Suppressor macrophage (primary cell): ENCODE measurements around the gene TCAIM.
"Not testable (repeated sequence)": the region's sequence is repeated elsewhere in the genome, so short reads cannot be mapped to it uniquely, and the experiment has no call there.

Experiments used
- DNase-seq, 4 experiments: peaks; one replicate each; pipeline ENCODE4 v3.0.0-alpha.2; 2020 to 2022

The TCAIM gene

DNA sequence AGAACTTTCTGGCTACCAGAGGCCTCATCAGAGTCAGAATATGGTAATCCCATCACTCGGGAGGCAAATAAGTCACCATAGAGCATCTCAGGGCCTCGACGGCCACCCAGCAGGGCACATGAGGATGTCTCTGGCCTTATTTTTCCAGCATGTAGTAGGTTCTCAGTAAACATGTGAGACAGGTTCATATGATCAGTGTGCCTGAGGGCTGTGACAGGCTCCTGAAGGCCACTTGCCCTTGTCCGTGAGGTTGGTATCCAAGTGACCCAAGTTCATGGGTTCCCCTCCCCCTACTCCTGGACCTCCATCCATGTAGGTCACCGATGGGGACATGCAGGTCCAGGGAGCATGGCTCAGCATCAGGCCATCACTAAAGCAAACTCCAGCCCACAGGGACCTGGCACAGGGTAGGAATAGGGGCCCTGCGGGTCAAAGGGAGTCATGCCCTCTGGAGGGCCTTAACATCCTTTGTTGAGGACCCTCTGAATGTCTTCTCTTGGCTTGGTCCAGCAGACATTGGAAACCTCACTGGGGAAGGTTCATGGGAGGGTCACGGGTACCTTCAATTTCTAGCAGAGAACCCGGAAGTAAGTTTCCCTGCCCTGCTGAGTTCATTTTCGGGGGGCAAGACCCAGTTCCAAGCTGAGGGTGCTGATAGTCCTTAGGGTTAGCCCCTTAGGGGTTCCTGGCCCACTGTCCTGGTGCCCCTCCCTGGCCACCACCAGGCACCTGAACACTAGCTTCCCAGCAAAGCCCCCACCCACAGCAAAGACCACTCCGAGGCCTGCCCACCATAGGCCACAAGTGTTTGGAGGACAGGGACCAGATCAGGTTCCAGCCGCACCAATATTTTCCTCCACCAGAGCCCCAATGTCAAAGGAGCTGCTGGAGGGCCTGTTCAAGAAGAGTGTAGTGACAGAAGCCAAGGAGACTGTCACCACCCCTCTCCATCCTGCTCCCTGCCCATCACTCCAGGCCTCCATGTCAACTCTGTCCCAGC, 77.8 kb downstream of the TCAIM start:
- DNase-seq = no peak

DNA sequence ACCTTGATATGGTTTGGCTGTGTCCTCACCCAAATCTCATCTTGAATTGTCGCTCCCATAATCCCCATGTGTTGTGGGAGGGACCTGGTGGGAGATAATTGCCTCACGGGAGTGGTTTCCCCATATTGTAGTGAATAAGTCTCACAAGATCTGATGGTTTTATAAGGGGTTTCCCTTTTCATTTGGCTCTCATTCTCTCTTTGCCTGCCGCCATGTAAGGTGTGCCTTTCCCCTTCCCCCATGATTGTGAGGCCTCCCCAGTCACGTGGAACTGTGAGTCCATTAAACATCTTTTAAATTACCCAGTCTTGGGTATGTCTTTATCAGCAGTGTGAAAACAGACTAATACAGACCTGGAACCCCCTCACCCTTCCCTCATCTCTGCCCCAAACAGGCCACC, 79.6 kb downstream of the TCAIM start:
- not testable (repeated sequence) for DNase-seq

DNA sequence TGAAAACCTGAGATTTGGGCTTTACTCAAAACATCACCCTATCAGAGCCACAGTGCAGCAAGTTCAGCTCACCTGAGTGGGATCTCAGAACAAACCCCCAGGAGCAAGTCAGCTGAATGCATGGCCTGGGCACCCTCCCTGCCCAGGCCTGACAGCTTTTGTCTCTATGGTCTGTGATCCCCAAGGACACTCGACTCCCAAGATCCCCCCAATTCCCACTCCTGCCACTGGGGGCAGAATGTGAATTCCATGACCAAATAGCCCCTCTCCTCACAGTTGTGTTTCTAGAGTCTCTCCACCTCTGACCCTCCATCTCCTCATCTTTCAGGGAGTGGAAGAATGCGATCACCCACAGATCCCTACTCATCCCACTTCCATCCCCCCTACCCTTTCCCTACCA, 80.0 kb downstream of the TCAIM start:
- peak in 2 of 4 experiments; percentile 4 to 9 for DNase-seq

DNA sequence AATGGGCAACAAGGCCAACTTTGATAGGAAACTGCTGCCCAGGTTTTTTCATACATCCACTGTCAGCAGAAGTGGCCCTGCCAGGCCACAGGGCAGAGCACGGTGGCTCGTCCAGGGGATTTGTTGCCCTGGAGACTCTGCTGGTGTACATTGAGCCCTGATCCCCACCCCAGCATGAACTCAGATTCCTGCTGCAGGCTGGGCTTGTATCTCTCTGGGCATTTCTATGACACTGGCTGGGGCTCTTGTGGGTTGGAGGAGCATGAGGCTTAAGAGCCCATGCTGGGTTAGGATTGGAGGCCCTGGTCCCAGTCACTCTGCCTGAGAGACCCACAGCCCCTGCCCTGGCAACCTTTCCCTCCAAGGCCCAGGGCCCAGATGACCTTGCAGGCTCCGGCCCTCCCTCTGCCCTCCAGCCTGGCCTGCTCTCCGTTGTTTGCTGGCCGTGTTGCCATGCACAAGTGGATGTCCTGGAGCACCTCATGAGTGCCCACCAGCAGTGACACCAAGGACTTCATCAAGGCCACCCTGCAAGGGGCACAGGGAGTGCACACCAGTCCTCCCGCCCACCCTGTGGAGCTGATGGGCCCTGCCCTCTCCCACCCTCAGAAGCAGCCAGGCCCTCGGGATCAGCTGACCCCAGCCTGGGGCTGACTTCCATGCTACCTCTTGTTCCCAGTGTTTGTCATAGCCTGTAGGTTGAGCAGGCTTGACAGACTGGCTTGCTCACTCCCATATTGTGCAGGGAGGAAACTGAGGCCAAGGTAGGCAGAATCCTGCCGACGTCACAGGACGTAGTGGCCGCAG, 80.8 kb downstream of the TCAIM start:
- DNase-seq = no peak

DNA sequence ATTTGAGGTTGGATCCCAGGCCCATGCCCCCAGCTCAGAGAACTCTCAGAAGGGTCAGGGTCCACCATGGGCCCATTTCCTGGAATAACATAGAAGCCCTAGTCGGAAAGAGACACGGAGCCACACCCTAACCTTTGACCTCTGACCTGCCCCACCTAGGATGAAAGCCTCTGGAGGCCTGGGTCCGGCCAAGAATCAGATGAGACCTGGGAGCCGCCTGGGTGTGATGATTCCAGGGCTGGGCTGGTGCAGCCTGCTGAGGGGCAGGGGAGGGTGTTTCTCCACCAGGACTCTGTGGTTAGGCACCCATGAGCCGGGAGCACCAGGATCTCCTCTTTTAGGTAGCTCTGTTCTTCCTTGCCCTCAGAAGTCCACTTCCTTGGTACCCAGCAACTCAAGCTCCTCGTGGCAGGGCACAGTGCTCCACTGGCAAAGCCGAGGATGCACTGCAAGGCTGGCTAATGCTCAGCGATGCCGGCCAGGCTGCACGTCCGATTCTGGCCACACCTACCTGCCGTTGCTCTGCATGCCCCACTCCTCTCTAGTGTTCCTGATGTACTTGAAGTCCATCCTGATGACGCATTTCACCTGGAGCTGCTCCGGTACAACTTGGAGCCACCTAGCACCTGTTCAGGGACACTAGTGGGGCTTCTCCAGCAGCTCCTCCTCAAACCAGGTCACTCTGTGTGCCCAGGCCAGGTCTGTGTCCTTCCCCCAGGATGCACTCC, 81.5 kb downstream of the TCAIM start:
- DNase-seq = no peak

DNA sequence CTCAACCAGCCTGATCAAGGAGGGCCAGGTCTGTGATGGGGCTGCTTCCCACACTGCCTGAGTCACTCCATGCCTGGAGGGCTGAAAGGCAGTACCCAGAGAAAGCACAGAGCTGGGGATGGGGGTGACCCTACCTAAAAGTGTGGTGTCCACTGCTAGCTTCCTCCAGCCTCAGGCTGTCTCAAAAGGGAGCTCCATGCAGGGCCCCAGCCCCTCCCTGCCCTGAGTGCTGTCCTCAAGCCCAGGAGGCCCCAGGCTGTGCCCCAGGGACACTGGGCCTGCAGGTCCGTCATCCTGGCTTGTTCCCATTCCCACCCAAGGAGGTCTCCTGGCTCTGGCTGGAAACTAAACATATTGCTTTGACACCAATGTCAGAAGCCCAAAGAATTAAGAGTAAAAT, 82.1 kb downstream of the TCAIM start:
- no peak for DNase-seq

DNA sequence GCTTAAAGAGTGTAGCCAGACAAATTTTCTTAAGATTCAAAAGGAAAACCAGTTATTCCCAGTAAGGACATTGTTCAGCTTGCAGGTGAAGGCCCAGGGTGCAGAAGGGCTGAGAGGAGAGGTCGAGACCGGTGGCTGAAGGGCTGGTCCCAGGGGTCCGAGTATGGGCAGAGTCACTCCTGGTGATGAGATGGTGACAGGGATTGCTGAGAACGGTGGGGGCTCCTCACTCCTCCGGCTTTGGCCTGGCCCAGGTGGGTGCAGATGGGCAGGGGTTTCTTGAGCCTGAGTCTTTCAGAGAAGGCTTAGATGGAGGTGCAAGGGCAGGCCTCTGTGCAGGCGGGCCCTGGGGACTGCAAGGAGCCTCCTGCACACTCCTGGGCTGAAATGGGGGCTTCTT, 82.7 kb downstream of the TCAIM start:
- DNase-seq = no peak

DNA sequence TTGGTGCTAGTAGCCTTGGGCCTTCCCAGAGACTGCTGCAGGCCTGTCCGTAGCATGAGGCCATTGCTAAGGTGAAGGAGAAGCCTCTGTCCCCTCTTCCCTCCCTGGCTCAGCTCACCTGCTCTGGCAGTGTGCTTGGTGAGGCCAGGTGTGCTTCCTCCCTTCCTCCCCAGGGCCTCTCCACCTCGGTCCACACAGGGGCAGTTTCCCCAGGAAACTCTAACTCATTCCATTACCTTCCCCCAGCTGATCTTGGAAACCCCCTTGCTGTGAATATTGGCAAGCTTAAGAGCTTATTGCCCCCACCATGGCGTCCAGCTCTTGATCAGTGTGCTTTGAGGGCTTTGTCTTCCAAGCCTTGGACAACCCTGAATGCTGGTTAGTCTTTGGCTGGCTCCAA, 86.2 kb downstream of the TCAIM start:
- DNase-seq = no peak

DNA sequence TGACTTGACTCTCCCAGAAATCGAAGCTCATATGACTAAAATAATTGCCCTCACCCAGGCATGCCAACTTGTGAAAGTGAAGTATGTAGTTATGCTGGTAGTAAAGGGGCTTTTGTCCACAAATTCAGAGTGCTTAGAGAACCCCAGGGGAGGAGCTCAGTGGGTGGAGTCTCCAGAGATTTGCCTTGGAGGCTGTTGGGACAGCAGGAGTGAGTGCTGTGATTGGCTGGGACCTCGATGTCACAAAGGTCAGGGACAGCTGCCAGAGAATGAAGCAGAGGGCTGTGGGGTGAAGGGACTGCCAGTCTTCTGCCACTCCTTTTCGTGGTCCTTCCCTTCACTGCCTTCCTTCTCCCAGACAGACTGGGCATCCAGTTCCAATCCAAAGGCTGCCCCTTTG, 89.1 kb downstream of the TCAIM start:
- DNase-seq = no peak

DNA sequence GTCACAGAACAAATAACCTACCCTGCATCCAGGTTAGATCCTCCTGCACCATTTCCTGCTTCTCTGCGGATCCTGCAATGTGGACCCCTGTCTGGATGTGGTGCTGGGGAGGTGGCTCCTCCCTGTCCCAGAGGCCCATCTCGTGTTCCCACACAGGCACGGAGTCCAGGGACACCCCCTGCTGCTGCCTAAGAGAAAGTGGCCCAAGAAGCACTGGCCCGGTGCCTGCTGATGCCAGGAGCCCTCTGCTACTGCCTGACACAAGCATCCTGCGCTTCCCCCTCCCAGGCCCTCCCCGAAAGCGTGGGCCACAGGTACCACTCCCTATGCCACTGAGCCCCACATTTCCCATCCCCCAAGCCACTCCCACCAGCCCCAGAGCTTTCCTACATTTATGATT, 90.3 kb downstream of the TCAIM start:
- DNase-seq = no peak

DNA sequence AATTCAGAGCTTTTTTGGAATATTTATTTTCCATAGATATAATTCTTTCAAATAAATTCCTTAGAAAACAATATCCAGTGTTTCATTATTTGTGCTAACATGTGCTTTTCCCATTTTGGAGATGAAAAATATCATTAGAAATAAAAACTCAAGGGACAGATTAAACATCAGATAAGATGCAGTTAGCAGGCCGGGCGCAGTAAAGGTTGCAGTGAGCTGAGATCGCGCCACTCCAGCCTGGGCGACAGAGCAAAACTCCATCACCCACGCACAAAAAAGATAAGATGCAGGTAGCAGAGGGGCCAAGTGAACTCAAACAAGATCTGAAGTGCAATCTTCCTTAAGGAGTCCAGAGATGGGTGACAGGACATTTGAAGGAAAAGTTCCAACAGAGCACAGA, 90.9 kb downstream of the TCAIM start:
- DNase-seq = no peak

DNA sequence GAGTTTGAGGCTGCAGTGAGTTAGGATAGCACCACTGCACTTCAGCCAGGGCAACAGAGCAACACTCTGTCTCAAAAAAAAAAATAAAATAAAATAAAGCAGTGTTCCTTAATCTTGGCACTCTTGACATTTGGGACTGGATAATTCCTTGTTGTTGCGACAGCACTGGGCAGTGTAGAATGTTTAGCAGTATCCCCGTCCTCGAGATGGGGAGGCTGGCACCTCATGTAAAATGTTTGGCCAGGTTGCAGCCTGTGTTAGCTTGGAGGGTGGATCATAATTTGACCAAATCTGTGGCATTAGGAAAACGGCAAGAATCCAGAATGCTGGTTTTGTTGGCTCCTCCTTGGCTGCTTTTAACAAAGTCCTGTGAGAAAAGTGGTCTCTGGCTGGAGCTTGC, 91.9 kb downstream of the TCAIM start:
- DNase-seq = no peak

DNA sequence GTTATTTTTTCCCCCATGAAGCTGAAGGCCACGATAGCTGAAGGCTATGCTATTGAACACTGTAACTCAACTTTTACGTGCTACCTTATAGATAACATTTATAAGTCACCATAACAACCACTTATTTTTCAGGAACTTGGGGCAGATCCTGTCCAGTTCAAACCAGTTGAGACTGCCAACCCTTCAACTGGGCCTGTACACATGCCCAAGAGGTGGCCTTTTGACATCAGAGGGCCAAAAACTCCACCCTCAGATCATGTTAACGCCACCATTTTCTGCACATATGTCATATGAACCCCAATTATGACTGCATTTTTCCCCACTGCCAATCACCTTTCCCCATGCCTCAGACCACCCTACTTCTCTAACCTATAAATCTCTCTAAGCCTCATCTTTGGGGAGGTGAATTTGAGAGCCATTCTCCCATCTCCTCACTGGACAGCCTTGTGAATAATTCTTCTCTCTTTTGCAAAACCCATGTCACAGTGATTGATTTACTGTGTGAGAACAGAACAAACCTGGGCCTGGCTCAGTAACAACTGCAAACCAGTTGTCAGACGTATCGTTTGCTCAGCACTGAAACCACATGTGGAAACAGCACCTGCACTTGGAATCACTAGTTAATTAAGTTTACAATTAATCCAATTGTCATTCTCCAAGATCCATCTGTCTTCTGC, 96.4 kb downstream of the TCAIM start:
- DNase-seq = no peak

DNA sequence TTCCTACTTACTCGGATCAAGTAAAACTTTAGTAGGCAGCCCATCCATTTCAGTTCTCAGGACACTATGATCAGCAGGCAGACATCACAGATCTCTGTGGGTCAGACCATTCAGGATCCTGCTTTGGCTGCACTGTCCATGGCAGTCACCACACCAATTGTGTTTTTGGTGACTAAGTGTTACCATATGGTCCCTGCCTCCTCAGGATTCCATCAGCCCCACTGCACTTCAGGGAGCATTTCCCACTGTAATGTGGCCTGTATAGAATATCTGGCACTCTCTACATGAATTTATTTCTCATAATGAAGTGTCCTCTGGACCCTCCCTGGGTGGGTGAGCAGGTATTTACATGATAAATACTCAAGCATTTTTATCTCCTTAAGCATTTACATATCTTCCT, 97.6 kb downstream of the TCAIM start:
- DNase-seq = no peak

DNA sequence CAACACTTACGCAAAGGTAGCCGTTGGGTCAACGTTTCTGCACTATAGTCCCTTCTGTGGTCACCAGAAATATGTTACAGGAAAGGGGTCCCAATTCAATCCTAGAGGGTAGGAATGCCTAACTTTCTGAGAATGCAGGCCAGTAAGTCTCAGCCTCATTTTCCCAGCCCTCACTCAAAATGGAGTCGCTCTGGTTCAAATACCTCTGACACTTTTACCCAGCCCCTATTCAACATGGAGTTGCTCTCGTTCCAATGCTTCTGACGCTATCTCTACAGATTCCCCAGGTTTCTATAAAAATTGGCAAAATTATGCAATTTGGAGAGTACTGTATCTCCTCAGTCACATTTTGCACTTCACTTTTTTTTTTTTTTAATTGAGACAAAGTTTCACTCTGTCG, 99.2 kb downstream of the TCAIM start:
- DNase-seq = no peak

DNA sequence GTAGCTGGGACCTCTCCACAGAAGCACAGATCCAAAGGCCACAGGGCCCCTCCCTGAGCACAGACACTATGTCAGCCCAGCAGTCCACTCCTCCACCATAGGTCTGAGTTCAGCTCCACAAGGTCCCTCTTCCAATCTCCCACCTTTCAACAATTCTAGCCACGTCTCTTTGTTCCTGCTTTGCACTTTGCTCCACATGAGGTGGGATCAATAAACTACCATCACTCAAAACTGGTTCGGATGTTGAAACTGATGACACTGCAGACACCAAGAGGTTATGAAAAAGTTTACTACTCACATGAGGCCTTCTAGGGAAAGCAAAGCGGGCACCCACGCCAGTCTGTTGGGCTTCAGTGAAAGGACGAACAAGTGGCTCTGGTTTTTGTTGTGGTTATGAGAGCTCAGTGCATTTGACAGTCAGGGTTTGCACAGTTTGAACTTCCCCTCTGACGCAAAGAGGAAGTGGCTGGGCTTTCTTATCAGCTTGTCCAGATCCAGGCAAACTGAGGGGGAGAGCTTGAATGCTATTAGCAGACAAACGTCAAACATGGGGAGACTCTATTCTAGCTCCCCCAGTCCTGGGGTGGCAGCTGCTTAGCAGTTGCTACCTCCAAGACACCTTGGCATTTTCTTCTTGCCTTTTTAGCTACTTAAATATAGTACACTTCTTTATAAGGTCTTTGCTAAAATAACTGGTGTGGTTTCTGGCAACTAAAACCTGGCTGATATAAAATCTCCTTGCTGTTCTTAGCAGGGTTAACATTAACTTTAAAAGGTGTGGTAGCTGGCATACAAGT, 101.1 kb downstream of the TCAIM start:
- peak; percentile 94 to 98 (median 96) for DNase-seq

DNA sequence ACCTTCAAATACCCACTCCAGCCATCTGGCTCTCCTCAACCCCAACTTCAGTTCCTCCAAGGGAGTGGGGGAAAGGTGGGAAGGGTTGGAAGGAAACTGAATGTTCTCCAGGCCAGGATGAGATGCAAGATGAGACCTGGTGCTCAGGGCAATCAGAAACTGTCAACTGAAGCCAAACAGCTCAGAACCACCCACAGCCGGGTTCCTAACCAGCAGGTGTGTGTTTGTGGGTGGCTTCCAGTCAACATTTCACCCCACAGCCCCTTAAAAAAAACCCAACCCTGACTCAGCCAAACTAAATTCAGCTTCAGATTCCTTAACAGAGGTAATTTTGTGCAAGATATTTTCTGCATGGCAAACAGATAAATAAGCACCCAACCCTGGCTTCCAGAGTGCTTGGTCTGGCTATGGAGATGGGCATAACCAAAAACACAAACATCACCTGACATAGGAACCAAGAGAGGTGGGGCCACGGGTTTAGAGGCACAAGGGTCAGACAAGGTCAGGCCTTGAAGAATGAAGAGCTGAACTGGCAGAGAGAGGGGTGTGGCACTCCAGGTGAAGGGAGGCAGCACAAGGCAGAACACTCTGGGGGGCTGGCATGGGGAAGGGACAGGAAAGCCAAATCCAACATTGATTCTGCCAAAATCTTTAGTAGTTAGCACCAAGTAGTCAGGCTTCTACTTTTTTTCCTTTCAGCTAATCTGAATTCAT, 104.2 kb downstream of the TCAIM start:
- no peak for DNase-seq

DNA sequence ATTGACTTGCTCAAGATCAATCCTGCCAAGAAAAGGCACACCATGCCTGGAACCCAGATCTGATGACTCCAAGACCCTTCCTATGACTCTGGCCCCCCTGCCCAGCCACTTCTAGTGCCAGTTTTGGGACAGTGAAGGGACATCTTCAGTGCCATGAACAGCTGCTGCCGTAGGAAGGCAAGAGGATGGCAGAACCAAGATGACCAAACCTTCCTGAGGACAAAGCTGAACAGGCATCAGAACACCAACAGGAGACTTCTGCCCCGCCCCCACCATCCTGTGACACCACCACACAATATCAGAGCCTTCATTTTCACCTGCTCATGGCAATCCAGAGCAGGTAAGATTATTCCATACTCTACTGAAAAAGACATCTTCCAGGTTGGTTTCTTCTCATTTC, 105.9 kb downstream of the TCAIM start:
- no peak for DNase-seq

DNA sequence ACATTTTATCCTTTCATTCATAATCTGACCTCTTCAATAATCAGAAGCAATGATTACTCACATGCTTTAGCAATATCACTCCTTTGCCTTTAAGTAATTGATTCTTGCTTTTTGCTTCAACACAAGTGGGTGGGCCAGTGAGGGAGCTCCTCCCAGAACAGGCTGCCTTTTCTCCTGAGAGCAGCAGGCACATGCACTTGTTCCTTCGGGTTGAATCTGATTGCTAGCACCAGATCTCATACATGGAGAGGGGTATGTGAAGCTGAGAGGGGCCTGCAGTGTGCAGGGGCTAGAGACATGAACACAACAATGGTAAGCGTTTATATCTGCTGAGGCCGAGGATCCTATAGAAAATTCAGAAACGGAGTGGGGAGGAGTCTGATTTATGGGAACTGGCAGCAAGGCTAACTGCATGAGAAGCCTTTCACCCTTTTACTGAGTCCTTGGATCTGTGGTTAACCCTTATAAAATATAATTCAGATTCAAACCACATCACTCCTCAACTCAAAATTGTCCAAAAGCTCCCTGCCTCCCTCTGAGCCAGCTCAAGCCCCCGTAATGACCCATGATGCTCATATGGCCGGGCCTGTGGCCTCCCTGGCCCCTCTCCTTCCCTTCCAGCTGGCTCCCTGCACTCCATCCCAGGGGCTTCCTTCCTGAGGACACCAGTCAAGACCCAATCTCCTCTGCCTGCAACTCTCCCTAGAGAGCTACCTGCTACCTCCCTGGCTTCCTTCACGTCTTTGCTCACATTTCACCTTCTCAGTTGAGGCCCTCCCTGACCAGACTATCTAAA, 106.5 kb downstream of the TCAIM start:
- DNase-seq = no peak

DNA sequence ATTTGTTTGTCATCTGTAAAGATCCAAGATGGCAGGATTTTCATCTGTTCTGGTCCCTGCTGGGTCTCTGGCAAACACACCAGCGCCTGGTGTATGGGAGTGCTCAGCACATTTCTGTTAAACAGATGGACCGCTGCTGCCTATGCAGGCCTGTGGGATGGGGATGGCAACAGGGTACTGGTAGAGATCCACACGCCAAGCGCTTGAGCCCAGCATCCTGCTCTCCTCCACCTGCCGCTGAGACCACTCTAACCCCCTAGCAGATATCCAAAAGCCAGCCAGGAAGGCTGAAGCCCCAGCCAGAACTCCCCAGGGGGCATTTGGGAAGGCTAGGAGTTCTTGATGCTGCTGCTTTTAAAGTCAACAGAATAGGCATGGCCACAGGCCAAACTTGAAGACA, 107.2 kb downstream of the TCAIM start:
- DNase-seq = no peak
